Measurements from ENCODE around the gene PKNOX2. TPM values are rescaled to one million over a fixed set of nuclear protein-coding genes. Genes with fewer than 3 reads are reported as not detected.

PKNOX2 gene
- polyA plus RNA-seq, 1 experiment, result 0.02 TPM

DNA sequence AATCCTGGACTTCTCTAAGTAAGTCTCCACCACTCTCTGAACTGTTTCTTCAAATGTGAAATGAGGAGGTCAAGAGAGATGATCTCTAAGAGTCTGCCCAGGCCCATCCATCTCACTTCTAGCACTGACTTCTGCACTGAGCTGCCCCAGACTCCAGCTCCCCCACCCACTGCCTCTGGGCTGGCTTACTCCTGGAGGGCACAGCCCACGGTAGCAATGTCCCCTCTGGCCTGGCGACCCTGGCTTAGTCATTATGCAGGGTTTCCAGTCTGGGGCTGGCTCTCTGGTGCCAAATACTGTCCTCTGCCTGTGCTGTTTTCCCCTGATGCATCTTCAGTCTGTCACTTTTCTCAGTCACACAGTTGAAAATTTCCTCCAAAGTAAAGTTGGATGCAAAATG is 60.9 kb downstream of the PKNOX2 start:
- Histone ChIP-seq H3K4me3 (ENCODE audit: low read depth, low read length) (no peak overlapping the region), H3K36me3 (ENCODE audit: control insufficient read depth, insufficient read depth, low read length) (no peaks in the 10 kb centered on the region), H3K27me3 (ENCODE audit: control insufficient read depth, insufficient read depth, low read length) (peaks cover 8% of the 10 kb centered on the region)
- ChIA-PET POLR2A (no interaction called here), CTCF (no interaction called here)
- TF ChIP-seq, protein P1, sequence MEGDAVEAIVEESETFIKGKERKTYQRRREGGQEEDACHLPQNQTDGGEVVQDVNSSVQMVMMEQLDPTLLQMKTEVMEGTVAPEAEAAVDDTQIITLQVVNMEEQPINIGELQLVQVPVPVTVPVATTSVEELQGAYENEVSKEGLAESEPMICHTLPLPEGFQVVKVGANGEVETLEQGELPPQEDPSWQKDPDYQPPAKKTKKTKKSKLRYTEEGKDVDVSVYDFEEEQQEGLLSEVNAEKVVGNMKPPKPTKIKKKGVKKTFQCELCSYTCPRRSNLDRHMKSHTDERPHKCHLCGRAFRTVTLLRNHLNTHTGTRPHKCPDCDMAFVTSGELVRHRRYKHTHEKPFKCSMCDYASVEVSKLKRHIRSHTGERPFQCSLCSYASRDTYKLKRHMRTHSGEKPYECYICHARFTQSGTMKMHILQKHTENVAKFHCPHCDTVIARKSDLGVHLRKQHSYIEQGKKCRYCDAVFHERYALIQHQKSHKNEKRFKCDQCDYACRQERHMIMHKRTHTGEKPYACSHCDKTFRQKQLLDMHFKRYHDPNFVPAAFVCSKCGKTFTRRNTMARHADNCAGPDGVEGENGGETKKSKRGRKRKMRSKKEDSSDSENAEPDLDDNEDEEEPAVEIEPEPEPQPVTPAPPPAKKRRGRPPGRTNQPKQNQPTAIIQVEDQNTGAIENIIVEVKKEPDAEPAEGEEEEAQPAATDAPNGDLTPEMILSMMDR (IDR thresholded peaks at IDR 0.05; ENCODE audit: insufficient read depth, low read depth, low read length), result no peak
- DNase-seq (ENCODE audit: low read depth), result no peak

GRCh38 chr11:125226031-125226430 is 61.5 kb downstream of the PKNOX2 start:
- peaks cover 8% of the 10 kb centered on the region for H3K27me3 ChIP-seq (ENCODE audit: control insufficient read depth, insufficient read depth, low read length)
- H3K4me3 ChIP-seq (ENCODE audit: low read depth, low read length), result no peak overlapping the region
- no peak for DNase-seq (ENCODE audit: low read depth)
- H3K36me3 ChIP-seq (ENCODE audit: control insufficient read depth, insufficient read depth, low read length), result no peaks in the 10 kb centered on the region
- CTCF ChIA-PET, result interaction anchor here (0.8 kb wide), 1 partner anchor 31 kb away, joined by 4 read pairs; no protein-coding TSS in a partner anchor
- TF ChIP-seq, protein P1 (IDR thresholded peaks at IDR 0.05; ENCODE audit: insufficient read depth, low read depth, low read length), result no peak
- POLR2A ChIA-PET, result no interaction called here

DNA sequence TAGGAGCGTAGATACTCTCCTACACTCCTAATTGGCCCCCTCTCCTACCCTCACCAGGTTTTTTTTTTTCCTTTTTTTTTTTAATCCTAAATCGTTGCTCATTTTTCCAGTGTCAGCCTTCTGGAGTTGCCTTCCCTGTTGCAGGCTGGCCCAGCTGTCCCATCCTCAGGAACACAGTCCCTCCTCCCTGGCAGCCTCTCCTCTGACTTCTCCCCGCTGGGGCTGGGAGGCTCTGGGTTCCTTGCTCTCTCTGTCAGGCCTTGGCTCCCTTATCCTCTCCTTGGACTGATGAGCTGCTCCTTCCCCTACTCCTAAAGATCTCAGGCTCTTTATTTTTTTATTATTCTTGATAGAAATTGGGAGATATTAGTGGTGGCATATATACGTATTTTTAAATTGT is 62.2 kb downstream of the PKNOX2 start:
- POLR2A ChIA-PET, result no interaction called here
- peaks cover 7% of the 10 kb centered on the region for H3K27me3 ChIP-seq (ENCODE audit: control insufficient read depth, insufficient read depth, low read length)
- H3K4me3 ChIP-seq (ENCODE audit: low read depth, low read length), result no peak overlapping the region
- CTCF ChIA-PET, result interaction anchor here (0.8 kb wide), 1 partner anchor 31 kb away, joined by 4 read pairs; no protein-coding TSS in a partner anchor
- H3K36me3 ChIP-seq (ENCODE audit: control insufficient read depth, insufficient read depth, low read length), result no peaks in the 10 kb centered on the region
- TF ChIP-seq, protein P1 (IDR thresholded peaks at IDR 0.05; ENCODE audit: insufficient read depth, low read depth, low read length), result no peak
- DNase-seq (ENCODE audit: low read depth), result no peak

- Histone ChIP-seq H3K27me3 (ENCODE audit: control insufficient read depth, insufficient read depth, low read length) (peaks cover 7% of the 10 kb centered on the region), H3K4me3 (ENCODE audit: low read depth, low read length) (no peak overlapping the region), H3K36me3 (ENCODE audit: control insufficient read depth, insufficient read depth, low read length) (no peaks in the 10 kb centered on the region)
- CTCF ChIA-PET, result no interaction called here
- TF ChIP-seq, protein P1 (IDR thresholded peaks at IDR 0.05; ENCODE audit: insufficient read depth, low read depth, low read length), result no peak
- POLR2A ChIA-PET, result no interaction called here
- no peak for DNase-seq (ENCODE audit: low read depth)
Observed at GRCh38 chr11:125227151-125227550, 62.6 kb downstream of the PKNOX2 start.

DNA sequence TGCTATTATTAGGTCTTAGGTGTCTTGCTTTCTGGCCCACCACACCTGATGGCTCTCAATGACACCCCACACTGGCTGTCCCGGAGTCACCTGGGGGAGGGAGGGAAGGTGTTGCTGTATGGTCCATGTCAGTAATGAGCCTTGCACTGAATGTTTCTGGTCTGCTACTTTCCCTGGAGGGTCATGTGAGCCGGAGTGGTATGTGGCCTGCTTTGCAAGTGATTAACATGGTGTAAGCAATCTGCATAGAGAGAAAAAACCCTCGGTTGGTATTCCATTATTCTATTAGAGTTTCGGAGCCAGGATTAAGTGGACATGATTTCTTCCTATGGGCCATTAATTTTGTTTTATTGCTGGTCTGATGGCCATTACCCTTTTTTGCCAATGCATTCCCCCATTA is 63.9 kb downstream of the PKNOX2 start:
- Histone ChIP-seq H3K4me3 (ENCODE audit: low read depth, low read length) (no peak overlapping the region), H3K27me3 (ENCODE audit: control insufficient read depth, insufficient read depth, low read length) (peaks cover 7% of the 10 kb centered on the region), H3K36me3 (ENCODE audit: control insufficient read depth, insufficient read depth, low read length) (no peaks in the 10 kb centered on the region)
- ChIA-PET CTCF (no interaction called here), POLR2A (no interaction called here)
- TF ChIP-seq, protein P1 (IDR thresholded peaks at IDR 0.05; ENCODE audit: insufficient read depth, low read depth, low read length), result no peak
- DNase-seq (ENCODE audit: low read depth), result no peak

Measured in BJ (cell line).